ENCODE results near the gene CDK14. TPM values are rescaled to one million over a fixed set of nuclear protein-coding genes. Genes with fewer than 3 reads are reported as not detected.

The CDK14 gene
- total and polyA plus RNA-seq, 2 of the 8 experiments (the other 6 are each of a cell fraction or from before 2014, with no cell fraction given), result 5.5 to 47.3 TPM

DNA sequence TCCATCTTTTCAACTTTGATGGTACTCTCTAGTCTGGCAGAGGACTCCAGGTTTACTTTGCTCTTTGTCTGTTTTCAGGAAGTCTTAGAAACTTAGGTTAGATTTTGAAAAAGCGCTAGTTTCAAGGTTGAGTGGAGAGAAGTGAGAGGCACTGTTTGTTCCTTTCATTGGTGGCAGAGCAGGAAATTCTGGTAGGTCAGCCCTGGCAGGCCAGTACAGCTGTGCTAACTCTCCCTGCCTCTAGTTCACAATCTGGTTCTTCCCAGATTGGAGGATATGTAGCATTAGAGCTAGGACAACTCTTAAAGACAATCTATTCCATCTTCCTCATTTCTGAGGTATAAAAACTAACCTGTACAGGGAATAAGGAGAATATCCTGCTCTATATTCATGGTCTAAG lies 507.2 kb downstream of the CDK14 start:
- DNase-seq (ENCODE audit: low read depth in 1 of 2, low spot score in 2 of 2), result no peak
- Histone ChIP-seq H4K5ac (ENCODE audit: insufficient read length, low read depth, low read length) (no peak overlapping the region), H2BK12ac (ENCODE audit: low read depth, low read length) (no peak overlapping the region), H3K23me2 (ENCODE audit: low read depth, low read length) (no peaks in the 10 kb centered on the region), H4K8ac (ENCODE audit: extremely low read depth, insufficient read depth, low read length) (no peak overlapping the region), H2BK15ac (ENCODE audit: low read length) (no peak overlapping the region), H4K91ac (replicated peaks; ENCODE audit: insufficient read length, low read length) (no peak overlapping the region), H3K14ac (ENCODE audit: insufficient read length) (no peak overlapping the region), H3K9me3 (ENCODE audit: insufficient read depth in 2 of 2, low read depth in 1 of 2, low read length in 1 of 2) (no peaks in the 10 kb centered on the region), H2BK5ac (ENCODE audit: low read depth, low read length) (no peak overlapping the region), H2AFZ (ENCODE audit: low read length) (no peak overlapping the region), H2AK5ac (ENCODE audit: low read depth, low read length) (no peak overlapping the region), H3K9ac (replicated peaks in 1 of 4; ENCODE audit: extremely low read depth in 1 of 4, low read depth in 3 of 4, low read length in 3 of 4) (no peak overlapping the region), H3K56ac (replicated peaks; ENCODE audit: insufficient read length, low read depth, low read length) (no peak overlapping the region), H3K18ac (ENCODE audit: extremely low read depth, low read length) (no peak overlapping the region), H3K23ac (ENCODE audit: insufficient read length) (no peak overlapping the region), H2BK120ac (replicated peaks; ENCODE audit: low read depth, low read length) (no peak overlapping the region), H3K27ac (ENCODE audit: low read depth, low read length) (no peak overlapping the region), H3K27me3 (replicated peaks in 1 of 4; ENCODE audit: control insufficient read depth in 3 of 4, extremely low read depth in 1 of 4, insufficient read depth in 3 of 4, low read length in 3 of 4) (no peaks in the 10 kb centered on the region), H3K4ac (replicated peaks; ENCODE audit: insufficient read length, low read depth, low read length) (no peak overlapping the region), H3K4me1 (replicated peaks in 1 of 4; ENCODE audit: control insufficient read depth in 3 of 4, insufficient read depth in 4 of 4, low read length in 3 of 4) (no peaks in the 10 kb centered on the region), H3K79me2 (ENCODE audit: control insufficient read depth in 1 of 2, insufficient read depth in 2 of 2, low read length in 2 of 2) (no peaks in the 10 kb centered on the region), H3K4me3 (ENCODE audit: extremely low read depth in 1 of 4, insufficient read depth in 2 of 4, low read depth in 3 of 4, low read length in 4 of 4) (no peak overlapping the region), H3K36me3 (ENCODE audit: control insufficient read depth in 2 of 4, insufficient read depth in 4 of 4, low read length in 3 of 4) (no peaks in the 10 kb centered on the region), H3K79me1 (ENCODE audit: low read depth, low read length) (no peaks in the 10 kb centered on the region), H3K4me2 (ENCODE audit: insufficient read depth in 1 of 2, low read depth in 2 of 2, low read length in 2 of 2) (no peak overlapping the region), H4K20me1 (replicated peaks in 1 of 2; ENCODE audit: control insufficient read depth in 1 of 2, insufficient read depth in 2 of 2, low read length in 2 of 2) (no peaks in the 10 kb centered on the region), H2BK20ac (ENCODE audit: low read length) (no peak overlapping the region)
- no peak for FAIRE-seq
- WGBS, 2 experiments (ENCODE audit: extremely low coverage in 1 of 2, insufficient coverage in 1 of 2, insufficient read length in 1 of 2, insufficient replicate concordance in 2 of 2, low coverage in 1 of 2, low lambda C conversion rate in 2 of 2, missing lambda C conversion rate in 1 of 2), result 82% methylated on average over 1 of the region's 1 CpG; no CpG with 5 or more reads in 1 of the 2 experiments
- POLR2A ChIA-PET (ENCODE audit: partially characterized antibody), result no interaction called here
- CTCF ChIA-PET (ENCODE audit: partially characterized antibody), result interaction anchor here (0.7 to 1.5 kb wide), 2 partner anchors 20 to 233 kb away, joined by 3 read pairs; no protein-coding TSS in a partner anchor
- TF ChIP-seq BRCA1 (IDR thresholded peaks at IDR 0.05; ENCODE audit: low read depth, low read length) (no peak), TEAD4 (IDR thresholded peaks at IDR 0.05; ENCODE audit: low read depth, low read length) (no peak), CBX5 (IDR thresholded peaks at IDR 0.05; ENCODE audit: low read depth, low read length) (no peak), KDM5A (IDR thresholded peaks at IDR 0.05; ENCODE audit: low read length) (no peak), BACH1 (IDR thresholded peaks at IDR 0.05; ENCODE audit: low read length) (no peak), KDM1A (IDR thresholded peaks at IDR 0.05; ENCODE audit: borderline replicate concordance, low read length) (no peak)
